Esophagus muscularis mucosa (tissue), 4 donors: ENCODE measurements around the gene MRTFA. TPM values are rescaled to one million over a fixed set of nuclear protein-coding genes. Genes with fewer than 3 reads are reported as not detected.
"Not testable (repeated sequence)": the region's sequence is repeated elsewhere in the genome, so short reads cannot be mapped to it uniquely, and the experiment has no call there.

Experiments used
- DNase-seq: peaks from one replicate; pipeline ENCODE4 v3.0.0-alpha.2; 2017; ENCODE audit errors: extremely low spot score
- H3K27ac ChIP-seq, 4 donors: fragments of 200-600 bp; sonication (generic); replicated peaks in 1 of 4; 1 replicate in 3 of 4; 2 replicates in 1 of 4; pipeline ENCODE4 v1.5.1; 2016 to 2019; ENCODE audit warnings: mild to moderate bottlenecking in 1 of 4
- H3K27me3 ChIP-seq, 4 donors: fragments of 200-600 bp; sonication (generic); one replicate each; pipeline versions ENCODE4 v1.5.1 to v1.6.0; 2016 to 2019
- H3K36me3 ChIP-seq, 4 donors: fragments of 200-600 bp; sonication (generic); one replicate each; pipeline ENCODE4 v1.5.1; 2016 to 2019
- H3K4me1 ChIP-seq, 4 donors: fragments of 200-600 bp; sonication (generic); one replicate each; pipeline ENCODE4 v1.5.1; 2016 to 2019
- H3K4me3 ChIP-seq, 4 donors: fragments of 200-600 bp; sonication (generic); 1 replicate in 2 of 4; 2 replicates in 2 of 4; pipeline ENCODE4 v1.5.1; 2016 to 2019; ENCODE audit warnings: mild to moderate bottlenecking in 4 of 4, moderate library complexity in 1 of 4
- H3K9me3 ChIP-seq, 4 donors: fragments of 200-600 bp; sonication (generic); 1 replicate in 3 of 4; 2 replicates in 1 of 4; pipeline ENCODE4 v1.5.1; 2016 to 2019
- CTCF ChIP-seq, 3 experiments: fragments of 200-600 bp in 2 of 3; fragments of 450-650 bp in 1 of 3; sonication (generic) in 2 of 3; IDR thresholded peaks; one replicate each; pipeline ENCODE4 v1.5.1; 2017 to 2019; ENCODE audit warnings: antibody characterized with exemption in 3 of 3, mild to moderate bottlenecking in 2 of 3, moderate library complexity in 1 of 3
- EP300 ChIP-seq: sonication (generic); formaldehyde crosslinking; IDR thresholded peaks from one replicate; pipeline ENCODE4 v1.6.1; 2017; ENCODE audit warnings: antibody characterized with exemption
- POLR2A ChIP-seq: fragments of 450-650 bp; IDR thresholded peaks from one replicate; pipeline ENCODE4 v1.6.1; 2017; ENCODE audit warnings: antibody characterized with exemption, moderate library complexity, mild to moderate bottlenecking, low read depth
- POLR2AphosphoS5 ChIP-seq, 2 donors: sonication (generic); formaldehyde crosslinking; IDR thresholded peaks; one replicate each; pipeline ENCODE4 v1.6.1; 2017; ENCODE audit warnings: antibody characterized with exemption in 2 of 2
- WGBS: methylation state at CpG from one replicate; pipeline ENCODE4 v1.1.5; 2018; 5-methylcytosine and 5-hydroxymethylcytosine counted together
- intact Hi-C: fragments of 100-400 bp; cut with DNase I; formaldehyde crosslinking; loops from one replicate; pipeline ENCODE4 v1.15.1; 2023
- total RNA-seq, 4 donors: library from RNA; depleted of rRNA; stranded (reverse); fragments of >200 nt; gene quantifications; one replicate each; pipeline versions ENCODE4 v1.1.0 to v1.2.1, GENCODE V29; 2016

MRTFA gene
- total RNA-seq, 4 donors from 2014 or later, result 55.6 to 88.7 (median 73.6) TPM

- intact Hi-C loops, result no loop called here
- Histone ChIP-seq H3K4me3 (no peak overlapping the region), H3K36me3 (no peaks in the 10 kb centered on the region), H3K27ac (no peak overlapping the region), H3K4me1 (peaks cover 6 to 17% (median 12%) of the 10 kb centered on the region in 4 donors), H3K9me3 (no peaks in the 10 kb centered on the region), H3K27me3 (no peaks in the 10 kb centered on the region)
- TF ChIP-seq CTCF (IDR thresholded peaks at IDR 0.05) (no peak), POLR2AphosphoS5 (IDR thresholded peaks at IDR 0.05) (no peak), EP300 (no peak), POLR2A (no peak)
- DNase-seq, result no peak
- 84% methylated on average over 2 of the region's 2 CpGs for WGBS
These were observed 75.5 kb downstream of the MRTFA start for GRCh38 chr22:40560994-40561515.

GRCh38 chr22:40560551-40560950 is 76.0 kb downstream of the MRTFA start:
- no peak overlapping the region for H3K27ac ChIP-seq
- intact Hi-C loops, result no loop called here
- no peaks in the 10 kb centered on the region for H3K9me3 ChIP-seq
- H3K27me3 ChIP-seq, result no peaks in the 10 kb centered on the region
- no peak overlapping the region for H3K4me3 ChIP-seq
- DNase-seq, result no peak
- no peaks in the 10 kb centered on the region for H3K36me3 ChIP-seq
- no peak for TF ChIP-seq POLR2A
- no peak for TF ChIP-seq EP300
- no peak for TF ChIP-seq POLR2AphosphoS5 (IDR thresholded peaks at IDR 0.05)
- TF ChIP-seq CTCF (IDR thresholded peaks at IDR 0.05), result no peak
- peaks cover 6 to 17% (median 11%) of the 10 kb centered on the region in 4 donors for H3K4me1 ChIP-seq
- 91% methylated on average over 3 of the region's 3 CpGs for WGBS

GRCh38 chr22:40557972-40558371 is 78.5 kb downstream of the MRTFA start:
- no peaks in the 10 kb centered on the region for H3K9me3 ChIP-seq
- DNase-seq, result no peak
- no peaks in the 10 kb centered on the region for H3K27me3 ChIP-seq
- peaks cover 0 to 7% (median 0%) of the 10 kb centered on the region in 4 donors for H3K36me3 ChIP-seq
- H3K4me3 ChIP-seq, result no peak overlapping the region
- H3K27ac ChIP-seq, result no peak overlapping the region
- intact Hi-C loops, result no loop called here
- peaks cover 6 to 17% (median 11%) of the 10 kb centered on the region in 4 donors for H3K4me1 ChIP-seq
- WGBS, result 98% methylated on average over 2 of the region's 2 CpGs
- TF ChIP-seq POLR2A, result no peak
- no peak for TF ChIP-seq POLR2AphosphoS5 (IDR thresholded peaks at IDR 0.05)
- no peak for TF ChIP-seq EP300
- no peak for TF ChIP-seq CTCF (IDR thresholded peaks at IDR 0.05)

GRCh38 chr22:40556641-40557040 is 79.9 kb downstream of the MRTFA start:
- TF ChIP-seq EP300, result no peak
- no peak for TF ChIP-seq CTCF (IDR thresholded peaks at IDR 0.05)
- DNase-seq, result no peak
- intact Hi-C loops, result no loop called here
- Histone ChIP-seq H3K36me3 (peaks cover 0 to 14% (median 3%) of the 10 kb centered on the region in 4 donors), H3K4me3 (no peak overlapping the region), H3K9me3 (no peaks in the 10 kb centered on the region), H3K4me1 (peaks cover 6 to 17% (median 11%) of the 10 kb centered on the region in 4 donors), H3K27me3 (no peaks in the 10 kb centered on the region), H3K27ac (no peak overlapping the region)
- WGBS, result 68% methylated on average over 1 of the region's 1 CpG

GRCh38 chr22:40554023-40554422 is 82.5 kb downstream of the MRTFA start:
- H3K36me3 ChIP-seq, result peaks cover 0 to 23% (median 6%) of the 10 kb centered on the region in 4 donors
- 100% methylated on average over 1 of the region's 1 CpG for WGBS
- intact Hi-C loops, result not testable (repeated sequence)

More at GRCh38 chr22:40554023-40554422, 82.5 kb downstream of the MRTFA start:
- not testable (repeated sequence) for H3K27ac ChIP-seq, DNase-seq, H3K9me3 ChIP-seq, H3K27me3 ChIP-seq, H3K4me3 ChIP-seq
- H3K4me1 ChIP-seq, result peaks cover 0 to 12% (median 7%) of the 10 kb centered on the region in 4 donors
